Hepatocyte (in vitro differentiated cells): ENCODE results near the gene FOXB2.

Source experiments
- CTCF ChIP-seq: fragments of 200-600 bp; sonication (generic); IDR thresholded peaks from 2 replicates; pipeline ENCODE4 v1.5.1; 2016; ENCODE audit warnings: antibody characterized with exemption, mild to moderate bottlenecking; ENCODE audit not compliant: poor library complexity
- EZH2 ChIP-seq: fragments of 200-600 bp; sonication (generic); IDR thresholded peaks from 2 replicates; pipeline ENCODE4 v1.6.1; 2016; ENCODE audit warnings: antibody characterized with exemption, mild to moderate bottlenecking, borderline replicate concordance
- EZH2phosphoT487 ChIP-seq: fragments of 200-600 bp; sonication (generic); IDR thresholded peaks from one replicate; pipeline ENCODE4 v1.6.1; 2018; ENCODE audit warnings: antibody characterized with exemption, mild to moderate bottlenecking, low read depth, moderate library complexity; ENCODE audit not compliant: unreplicated experiment, severe bottlenecking

DNA sequence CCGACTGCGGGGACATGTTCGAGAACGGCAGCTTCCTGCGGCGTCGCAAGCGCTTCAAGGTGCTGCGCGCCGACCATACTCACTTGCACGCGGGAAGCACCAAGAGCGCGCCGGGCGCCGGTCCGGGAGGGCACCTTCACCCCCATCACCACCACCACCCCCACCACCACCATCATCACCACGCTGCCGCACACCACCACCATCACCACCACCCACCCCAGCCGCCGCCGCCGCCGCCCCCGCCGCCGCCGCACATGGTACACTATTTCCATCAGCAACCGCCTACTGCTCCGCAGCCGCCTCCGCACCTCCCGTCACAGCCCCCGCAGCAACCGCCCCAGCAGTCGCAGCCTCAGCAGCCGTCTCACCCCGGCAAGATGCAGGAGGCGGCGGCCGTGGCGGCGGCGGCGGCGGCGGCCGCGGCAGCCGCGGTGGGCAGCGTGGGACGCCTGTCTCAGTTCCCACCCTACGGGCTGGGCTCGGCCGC lies 514 bp downstream of the FOXB2 start:
- no peak for TF ChIP-seq EZH2
- TF ChIP-seq CTCF, result no peak
- no peak for TF ChIP-seq EZH2phosphoT487
